Tibial nerve (tissue), 4 donors: ENCODE results near the gene ACOT11.
"Not testable (repeated sequence)": the region's sequence is repeated elsewhere in the genome, so short reads cannot be mapped to it uniquely, and the experiment has no call there.

ENCODE experiments used
- CTCF ChIP-seq, 5 experiments: fragments of 200-600 bp in 3 of 5; fragments of 450-650 bp in 2 of 5; sonication (generic) in 3 of 5; IDR thresholded peaks; one replicate each; pipeline ENCODE4 v1.5.1; 2016 to 2019; ENCODE audit warnings: antibody characterized with exemption in 5 of 5, mild to moderate bottlenecking in 3 of 5, moderate library complexity in 2 of 5
- EP300 ChIP-seq, 2 donors: sonication (generic); formaldehyde crosslinking; IDR thresholded peaks; one replicate each; pipeline ENCODE4 v1.6.1; 2017; ENCODE audit warnings: antibody characterized with exemption in 2 of 2, mild to moderate bottlenecking in 1 of 2
- POLR2A ChIP-seq, 2 donors: fragments of 450-650 bp; IDR thresholded peaks; one replicate each; pipeline ENCODE4 v1.6.1; 2017; ENCODE audit warnings: antibody characterized with exemption in 2 of 2, mild to moderate bottlenecking in 2 of 2, moderate library complexity in 2 of 2

- TF ChIP-seq CTCF, POLR2A, EP300 (IDR thresholded peaks at IDR 0.05): not testable (repeated sequence)
These were observed 34.0 kb upstream of the ACOT11 start for GRCh38 chr1:54513921-54514580.
